Ovary (tissue), 3 donors: Measurements from ENCODE around the gene PTPRJ.

ENCODE experiments used
- EP300 ChIP-seq: sonication (generic); formaldehyde crosslinking; IDR thresholded peaks from one replicate; pipeline ENCODE4 v1.6.1; 2017; ENCODE audit warnings: antibody characterized with exemption
- POLR2A ChIP-seq: fragments of 450-650 bp; IDR thresholded peaks from one replicate; pipeline ENCODE4 v1.6.1; 2017; ENCODE audit warnings: antibody characterized with exemption, mild to moderate bottlenecking, moderate library complexity
- TF ChIP-seq, protein P1 (sequence below), 3 donors: fragments of 450-650 bp in 2 of 3; fragments of 200-600 bp in 1 of 3; IDR thresholded peaks; one replicate each; pipeline versions ENCODE4 v1.5.1 to v1.8.0; 2016 to 2022; ENCODE audit warnings: antibody characterized with exemption in 3 of 3, mild to moderate bottlenecking in 1 of 3
- donor health status: DM: no; HTN: no; CAD: no.

DNA sequence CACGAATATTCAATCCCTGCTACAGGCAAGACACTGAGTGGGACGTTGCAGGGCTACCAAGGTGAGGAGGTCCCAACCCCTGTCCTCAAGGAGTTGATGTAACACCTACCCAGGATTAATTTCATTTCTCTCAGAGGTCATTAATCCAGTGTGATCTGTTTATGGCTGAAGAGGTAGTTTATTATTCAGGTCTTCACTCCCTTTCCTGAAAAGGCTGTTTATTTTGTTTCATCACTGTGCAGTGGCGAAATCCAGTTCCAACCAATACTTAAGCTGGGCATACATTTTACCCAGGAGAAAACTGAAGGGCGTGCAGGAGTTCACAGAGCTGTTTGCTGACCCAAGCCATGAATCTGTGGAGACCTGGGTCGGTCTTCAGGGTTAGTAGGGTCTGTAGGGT, 2.7 kb upstream of the PTPRJ start:
- TF ChIP-seq, protein P1, sequence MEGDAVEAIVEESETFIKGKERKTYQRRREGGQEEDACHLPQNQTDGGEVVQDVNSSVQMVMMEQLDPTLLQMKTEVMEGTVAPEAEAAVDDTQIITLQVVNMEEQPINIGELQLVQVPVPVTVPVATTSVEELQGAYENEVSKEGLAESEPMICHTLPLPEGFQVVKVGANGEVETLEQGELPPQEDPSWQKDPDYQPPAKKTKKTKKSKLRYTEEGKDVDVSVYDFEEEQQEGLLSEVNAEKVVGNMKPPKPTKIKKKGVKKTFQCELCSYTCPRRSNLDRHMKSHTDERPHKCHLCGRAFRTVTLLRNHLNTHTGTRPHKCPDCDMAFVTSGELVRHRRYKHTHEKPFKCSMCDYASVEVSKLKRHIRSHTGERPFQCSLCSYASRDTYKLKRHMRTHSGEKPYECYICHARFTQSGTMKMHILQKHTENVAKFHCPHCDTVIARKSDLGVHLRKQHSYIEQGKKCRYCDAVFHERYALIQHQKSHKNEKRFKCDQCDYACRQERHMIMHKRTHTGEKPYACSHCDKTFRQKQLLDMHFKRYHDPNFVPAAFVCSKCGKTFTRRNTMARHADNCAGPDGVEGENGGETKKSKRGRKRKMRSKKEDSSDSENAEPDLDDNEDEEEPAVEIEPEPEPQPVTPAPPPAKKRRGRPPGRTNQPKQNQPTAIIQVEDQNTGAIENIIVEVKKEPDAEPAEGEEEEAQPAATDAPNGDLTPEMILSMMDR (IDR thresholded peaks at IDR 0.05), result no peak
- no peak for TF ChIP-seq EP300
- no peak for TF ChIP-seq POLR2A
